Embryonic facial prominence (tissue), 1 donor: ENCODE measurements around the gene DPM2.

Source experiments
- DNase-seq: peaks from one replicate; pipeline ENCODE4 v3.0.0-alpha.2; 2016; ENCODE audit errors: extremely low spot score

DPM2 gene, protein sequence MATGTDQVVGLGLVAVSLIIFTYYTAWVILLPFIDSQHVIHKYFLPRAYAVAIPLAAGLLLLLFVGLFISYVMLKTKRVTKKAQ

DNA sequence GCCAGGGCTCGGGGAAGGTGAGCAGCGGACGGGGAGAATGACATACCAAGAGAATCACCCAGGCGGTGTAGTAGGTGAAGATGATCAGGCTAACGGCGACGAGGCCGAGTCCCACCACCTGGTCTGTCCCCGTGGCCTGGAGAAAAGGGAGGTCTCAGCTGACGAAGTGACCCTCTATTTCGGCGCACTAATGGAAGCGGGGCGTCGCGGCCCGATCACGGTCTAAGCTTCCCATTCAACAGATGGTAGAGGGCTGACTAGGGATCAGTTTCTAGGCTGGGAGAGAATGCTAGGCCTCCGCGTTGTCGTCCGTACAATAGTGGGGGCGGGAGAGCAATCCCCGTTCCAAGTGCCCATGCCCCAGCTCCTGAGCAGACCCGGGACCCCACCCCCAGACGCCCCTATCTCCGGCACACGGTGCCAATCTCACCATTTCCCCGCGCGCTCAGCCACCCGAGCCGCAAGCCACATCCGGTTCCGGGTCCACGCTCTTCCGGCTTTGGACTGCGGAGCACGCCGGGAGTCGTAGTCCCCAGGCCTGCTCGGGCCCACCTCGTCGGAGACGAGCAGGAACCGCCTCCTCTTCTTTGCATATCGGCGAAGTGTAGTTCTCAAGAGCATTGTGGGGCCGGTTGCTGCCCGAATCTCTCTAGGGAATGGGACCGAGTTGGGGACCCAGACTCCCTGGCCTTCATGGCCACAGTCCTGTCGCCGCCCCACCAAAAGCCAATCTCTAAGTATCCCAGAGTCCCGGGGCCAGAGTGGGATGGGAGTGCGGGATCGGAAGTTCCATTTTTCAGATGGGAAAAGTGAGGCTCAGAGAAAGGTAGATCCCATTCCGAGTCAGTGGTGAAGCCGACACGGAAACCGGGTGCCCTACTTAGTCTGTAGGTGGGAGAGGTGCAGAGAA is at the start of gene DPM2:
TSS of gene DPM2 (minus strand) at position 467 of the 910 bp plus-strand sequence. CDS start at position 433, 34 bp downstream.
- peak; percentile 82 for DNase-seq

DNA sequence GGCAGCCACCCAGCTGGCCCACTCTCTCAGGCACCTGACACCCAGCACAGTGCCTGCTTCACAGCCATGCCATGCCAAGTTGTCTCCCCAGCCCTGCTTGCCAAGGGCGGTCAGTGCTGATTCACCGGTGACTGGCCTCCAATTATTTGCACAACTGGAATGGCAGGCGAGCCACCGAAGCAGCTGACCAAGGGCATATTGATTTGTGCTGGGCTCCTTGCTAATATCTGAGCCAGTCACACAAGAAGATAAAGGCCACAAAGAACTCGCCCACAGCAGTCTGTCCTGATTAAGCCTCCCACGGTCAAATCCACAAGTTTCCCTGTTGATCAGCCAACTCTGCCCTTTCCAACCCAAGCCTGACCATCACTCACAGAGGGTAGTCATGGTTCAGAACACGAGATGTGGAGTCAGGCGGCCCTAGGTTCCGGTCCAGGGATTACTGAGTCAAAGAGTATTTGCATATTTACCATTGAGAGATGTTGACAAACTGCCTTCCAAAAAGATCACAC is 49.5 kb upstream of the DPM2 start:
- DNase-seq = no peak

DNA sequence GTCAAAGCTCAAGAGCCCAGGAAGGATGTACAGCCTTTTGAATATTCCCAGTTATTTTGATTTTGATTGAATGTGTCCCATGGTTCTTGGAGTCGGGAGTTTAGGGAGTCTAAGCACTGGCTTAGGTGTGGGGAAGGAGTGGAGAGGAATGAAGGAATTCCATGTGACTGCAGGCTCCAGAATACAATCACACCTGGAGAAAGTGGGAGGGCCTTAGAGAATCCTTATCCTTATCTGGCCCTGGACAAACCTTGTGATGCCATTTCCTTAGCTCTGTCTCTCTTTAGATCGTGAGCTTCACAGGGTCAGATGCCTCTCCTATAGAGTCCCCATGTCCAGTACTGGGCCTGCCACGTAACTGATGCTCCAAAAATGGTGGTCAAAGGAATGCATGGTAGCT is 47.4 kb upstream of the DPM2 start:
- no peak for DNase-seq

DNA sequence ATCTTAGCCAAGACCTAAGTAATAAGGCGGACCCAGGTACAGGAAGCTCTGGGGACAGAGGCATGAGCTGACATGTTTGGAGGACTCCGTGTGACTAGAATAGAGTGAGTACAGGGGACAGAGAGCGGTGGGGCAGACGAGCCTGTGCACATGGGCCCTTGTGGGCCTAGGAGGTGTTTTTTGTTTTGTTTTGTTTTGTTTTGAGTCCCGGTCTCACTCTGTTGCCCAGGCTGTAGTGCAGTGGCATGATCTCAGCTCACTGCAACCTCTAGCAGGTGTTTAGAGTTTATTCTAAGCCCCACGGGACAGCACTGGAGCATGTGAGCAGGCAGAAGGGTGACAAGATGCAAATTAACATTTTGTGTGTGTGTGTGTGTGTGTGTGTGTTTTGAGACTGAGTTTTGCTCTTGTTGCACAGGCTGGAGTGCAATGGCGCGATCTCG is 46.2 kb upstream of the DPM2 start:
- DNase-seq = no peak

DNA sequence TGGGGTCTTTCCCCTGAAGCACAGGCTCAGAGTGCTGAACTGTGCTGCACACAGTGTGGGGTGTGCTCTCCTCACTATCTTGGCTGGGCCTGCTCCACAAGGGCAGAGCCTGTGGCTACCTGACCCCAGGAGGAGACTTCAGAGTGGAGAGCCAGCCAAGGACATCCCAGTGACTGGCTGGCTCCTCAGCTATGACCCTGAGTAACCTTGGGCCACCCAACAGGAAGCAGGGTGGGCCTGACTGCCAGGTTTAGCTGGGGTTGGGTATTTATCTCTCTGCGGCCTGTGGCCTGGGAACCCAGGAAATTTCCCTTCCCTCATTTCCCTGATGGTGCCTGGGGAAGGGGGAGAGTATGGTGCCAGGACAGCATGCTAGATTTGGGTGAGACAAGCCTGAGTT is 45.3 kb upstream of the DPM2 start:
- DNase-seq = no peak

DNA sequence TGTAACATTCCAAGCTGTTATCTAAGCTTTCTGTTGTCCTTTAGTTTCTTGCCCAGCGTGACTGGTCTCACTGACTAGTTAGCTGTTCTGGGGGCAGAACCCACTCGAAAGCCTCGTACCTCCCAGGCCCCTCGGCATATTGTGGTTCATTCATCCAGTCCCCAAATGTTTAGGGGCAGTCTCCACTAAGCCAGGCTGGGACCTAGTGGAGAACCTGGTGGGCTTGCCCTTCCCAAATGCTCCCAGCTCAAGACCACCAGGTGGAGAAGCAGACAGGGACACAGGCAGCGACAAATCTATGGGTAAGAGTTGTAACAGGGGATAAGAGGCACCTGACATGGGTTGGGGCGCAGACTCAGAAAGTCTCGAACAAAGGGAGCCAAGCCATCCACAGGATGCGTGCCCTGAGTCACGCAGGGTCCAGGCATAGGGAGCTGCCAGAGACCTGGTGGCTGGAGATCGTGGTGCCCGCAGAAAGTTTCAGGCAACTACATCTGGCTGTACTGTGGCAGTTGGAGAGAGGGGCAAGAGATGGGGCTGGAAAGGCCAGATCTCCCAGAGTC is 44.0 kb upstream of the DPM2 start:
- no peak for DNase-seq

DNA sequence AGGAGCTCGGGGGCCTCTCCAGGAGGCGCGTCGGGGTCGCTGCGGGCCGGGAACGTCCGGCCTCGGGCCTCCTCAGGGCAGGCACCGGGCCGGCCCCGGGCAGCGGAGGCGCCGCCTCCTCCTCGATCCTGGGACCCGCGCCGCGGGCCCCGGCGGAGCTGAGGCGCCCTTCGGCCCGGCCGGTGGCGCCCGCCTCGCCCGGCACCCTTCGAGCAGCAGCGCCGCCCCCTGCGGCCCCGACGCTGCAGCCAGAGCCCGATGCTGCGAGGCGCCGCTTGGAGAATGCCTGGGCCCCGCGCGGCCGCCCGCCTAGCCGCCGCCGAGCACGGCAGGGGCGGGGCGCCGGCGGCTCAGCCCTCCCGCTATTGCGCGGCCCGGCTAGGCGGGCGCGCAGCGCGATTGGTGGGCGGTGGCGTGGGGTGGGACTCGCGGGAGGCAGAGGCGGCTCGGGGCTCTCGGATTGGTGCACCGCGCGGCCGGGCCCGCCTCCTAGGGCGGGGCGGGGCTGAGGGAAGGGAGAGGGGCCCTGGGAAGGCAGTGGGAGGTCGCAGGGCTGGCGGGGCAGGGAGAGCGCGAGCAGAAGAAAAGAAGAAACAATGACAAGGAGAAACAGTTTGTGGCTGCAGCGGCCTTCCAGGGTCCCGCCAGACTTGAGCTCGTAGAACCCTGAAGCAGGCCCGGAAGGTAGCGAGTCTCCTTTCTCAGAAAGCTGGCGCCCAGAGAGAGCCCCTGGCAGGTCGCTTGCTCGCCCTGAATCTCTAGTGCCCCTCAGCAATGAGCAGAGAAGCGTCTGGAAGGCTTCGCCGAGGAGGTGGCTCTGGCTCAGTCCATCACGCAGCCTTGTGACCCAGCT is 43.3 kb upstream of the DPM2 start, which contains the start of gene EEIG1:
TSS of gene EEIG1 (minus strand) at position 284 of the 853 bp plus-strand sequence. CDS start 852 bp downstream, outside the sequence.
- DNase-seq = peak; percentile 83

DNA sequence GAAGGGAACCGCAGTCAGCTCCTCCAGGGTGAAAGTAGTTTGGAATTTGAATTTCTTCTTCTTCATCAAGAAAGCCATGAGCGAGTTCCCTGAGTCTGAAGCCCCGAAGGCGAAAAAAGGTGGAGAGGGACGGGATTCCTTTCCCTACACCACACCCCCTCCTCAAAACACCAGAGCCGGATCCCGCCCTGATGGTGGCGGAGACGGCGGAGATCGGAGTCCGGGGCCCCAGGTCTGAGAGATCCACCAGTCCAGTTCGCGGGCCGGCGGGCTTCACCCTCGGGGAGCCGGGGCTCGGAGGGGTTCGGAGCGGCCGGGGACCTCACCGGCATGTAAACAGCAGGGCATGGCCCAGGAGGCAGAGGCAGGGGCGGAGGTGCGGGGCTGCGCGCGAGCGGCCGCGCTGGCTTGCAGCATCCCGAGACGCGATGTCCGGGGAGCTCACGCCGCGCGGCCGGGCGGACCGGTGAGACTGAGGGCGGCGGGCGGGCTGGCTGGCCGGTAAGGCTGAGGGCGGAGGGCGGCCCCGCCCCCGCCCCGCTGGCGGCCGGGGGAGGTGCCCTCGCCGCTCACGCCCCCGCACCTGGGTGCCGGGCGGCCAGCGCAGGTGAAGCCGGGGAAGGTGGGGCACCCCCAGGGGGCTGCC is 42.5 kb upstream of the DPM2 start:
- no peak for DNase-seq

DNA sequence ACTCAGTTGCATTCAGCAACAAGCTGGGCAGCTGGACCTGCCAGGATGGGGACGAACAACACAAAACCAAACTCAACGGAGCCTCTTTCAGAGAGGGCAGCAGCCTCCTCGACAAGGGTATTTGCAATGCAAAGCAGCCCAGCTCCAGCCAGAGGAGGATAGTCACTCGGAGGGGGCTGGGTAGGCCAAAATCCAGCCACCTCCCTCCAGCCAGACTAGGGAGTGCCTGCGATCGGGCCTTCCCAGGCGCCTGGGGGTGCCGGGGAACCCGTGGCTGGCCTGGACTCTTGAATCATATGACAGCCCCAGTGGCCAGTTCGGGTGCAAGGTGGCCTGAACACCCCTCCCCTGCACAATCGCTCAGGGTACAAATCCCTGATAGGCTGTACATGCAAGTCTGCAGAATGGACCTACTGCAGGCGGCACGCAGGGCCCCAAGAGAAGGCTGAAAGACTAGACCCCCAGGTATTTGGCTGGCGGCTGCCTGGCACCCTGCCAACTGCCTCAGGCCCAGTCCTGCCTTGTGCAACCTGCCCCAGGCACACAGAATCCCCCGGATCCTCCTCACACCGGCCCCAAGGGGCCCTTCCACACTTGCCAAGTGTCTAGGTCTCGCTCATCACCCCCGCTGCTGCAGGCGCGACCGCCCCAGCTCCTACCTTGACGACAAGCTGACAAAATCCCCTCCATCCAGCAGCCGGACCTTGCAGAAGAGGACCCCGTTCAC is 41.8 kb upstream of the DPM2 start:
- DNase-seq = no peak

DNA sequence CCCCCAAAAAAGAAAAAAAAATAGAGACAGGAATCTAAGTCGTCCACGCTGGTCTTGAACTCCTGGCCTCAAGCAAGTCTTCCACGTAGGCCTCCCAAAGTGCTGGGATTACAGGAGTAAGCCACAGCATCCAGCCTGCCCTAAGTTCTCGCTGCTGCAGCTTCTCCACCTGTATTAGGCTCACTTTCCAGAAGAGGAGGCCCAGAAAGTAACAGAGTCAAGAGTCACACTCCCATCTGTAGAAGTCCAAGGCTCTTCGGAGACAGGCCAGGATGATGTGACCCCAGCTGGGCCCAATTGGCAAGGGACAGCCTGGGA is 41.3 kb upstream of the DPM2 start:
- DNase-seq = no peak

DNA sequence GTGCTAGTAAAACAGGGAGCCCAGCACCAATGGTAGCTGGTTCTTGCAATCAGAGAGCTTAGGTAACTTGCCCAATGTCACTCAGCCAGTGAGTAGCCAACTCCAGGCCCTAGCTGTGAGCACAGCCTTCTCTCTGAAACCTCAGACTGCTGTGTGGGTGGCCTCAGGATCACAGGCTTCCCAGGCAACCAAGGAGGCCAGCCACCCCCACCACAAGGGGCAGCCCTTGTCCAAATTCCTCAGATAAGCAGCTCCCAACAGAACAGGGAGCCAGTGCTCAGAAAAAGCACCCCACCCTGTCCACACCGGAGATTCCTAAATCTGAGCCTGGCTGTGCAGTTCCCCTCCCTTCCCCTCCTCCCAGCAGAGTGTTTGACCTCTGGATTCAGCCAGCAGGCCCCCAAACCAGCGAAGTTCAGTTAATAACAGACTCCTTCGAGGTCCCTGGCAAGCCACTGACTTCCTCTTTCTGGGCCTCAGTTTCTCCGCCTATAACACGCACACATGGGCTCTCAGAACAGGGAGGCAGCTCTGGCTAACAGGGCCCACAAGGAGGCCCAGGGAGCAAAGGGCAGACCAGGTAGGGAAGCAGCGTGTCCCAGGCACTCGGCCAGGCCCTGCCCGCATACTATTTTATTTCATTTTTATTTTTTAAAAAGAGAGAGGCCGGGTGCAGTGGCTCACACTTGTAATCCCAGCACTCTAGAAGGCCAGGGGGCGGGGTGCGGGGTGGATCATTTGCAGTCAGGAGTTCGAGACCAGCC is 40.4 kb upstream of the DPM2 start:
- DNase-seq = no peak

DNA sequence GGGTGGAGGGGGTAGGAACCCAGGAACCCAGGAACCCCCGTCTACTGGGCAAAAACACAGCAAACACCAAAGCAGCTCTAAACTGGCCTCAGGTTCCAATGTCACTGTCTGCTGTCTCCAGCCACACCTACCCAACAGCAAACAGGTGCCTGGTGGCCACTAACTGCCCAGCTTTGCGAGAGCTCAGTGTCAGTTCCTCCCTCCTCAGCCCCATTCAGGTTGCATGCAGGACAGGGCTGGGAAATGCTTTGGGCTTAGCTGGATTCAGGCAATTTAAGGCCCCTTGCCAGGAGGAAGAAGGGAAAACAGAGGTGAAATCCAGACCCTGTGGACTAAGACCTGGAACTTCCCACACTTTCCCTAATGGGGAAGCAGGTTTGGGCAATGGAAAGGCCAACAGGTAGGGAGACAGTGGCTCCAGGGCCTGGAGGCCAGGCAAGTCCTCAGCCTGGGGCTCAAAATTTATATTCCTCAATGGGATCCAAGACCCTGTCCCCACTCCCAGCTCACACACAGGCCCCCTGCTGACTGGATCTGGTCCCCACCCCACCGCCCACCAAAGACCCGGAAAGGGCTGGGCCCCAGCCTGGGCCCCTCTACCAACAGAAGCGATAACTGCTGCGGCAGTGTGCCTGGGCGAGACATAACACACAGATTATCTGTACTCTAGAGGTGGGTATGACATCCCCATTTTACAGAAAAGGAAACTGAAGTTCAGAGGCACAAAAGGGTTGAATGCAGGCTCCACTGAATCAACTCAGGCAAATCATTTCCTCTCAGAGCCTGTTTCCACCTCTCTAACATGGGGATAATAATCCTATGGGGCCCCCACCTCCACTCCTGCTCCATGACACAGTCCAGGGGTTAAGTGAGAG is 39.6 kb upstream of the DPM2 start:
- no peak for DNase-seq

DNA sequence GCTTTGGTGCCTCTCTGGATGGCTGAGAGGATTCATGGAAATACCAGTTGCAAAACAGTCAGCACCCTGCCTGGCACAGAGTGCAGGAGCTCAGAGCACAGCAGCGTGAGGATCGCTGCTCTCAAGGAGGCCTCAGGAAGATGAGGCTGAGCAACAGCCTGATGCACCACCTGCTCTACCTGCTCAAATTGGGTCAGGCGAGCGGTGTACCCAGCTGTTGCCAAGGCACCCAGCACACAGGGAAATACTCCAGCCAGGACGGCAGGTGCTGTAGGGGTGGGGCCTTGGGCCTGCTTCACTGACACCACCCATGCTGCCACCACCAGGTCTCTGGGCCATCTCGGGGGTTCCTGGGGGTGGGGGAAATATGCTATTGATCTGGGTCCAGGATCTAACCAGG is 38.8 kb upstream of the DPM2 start:
- DNase-seq = no peak

DNA sequence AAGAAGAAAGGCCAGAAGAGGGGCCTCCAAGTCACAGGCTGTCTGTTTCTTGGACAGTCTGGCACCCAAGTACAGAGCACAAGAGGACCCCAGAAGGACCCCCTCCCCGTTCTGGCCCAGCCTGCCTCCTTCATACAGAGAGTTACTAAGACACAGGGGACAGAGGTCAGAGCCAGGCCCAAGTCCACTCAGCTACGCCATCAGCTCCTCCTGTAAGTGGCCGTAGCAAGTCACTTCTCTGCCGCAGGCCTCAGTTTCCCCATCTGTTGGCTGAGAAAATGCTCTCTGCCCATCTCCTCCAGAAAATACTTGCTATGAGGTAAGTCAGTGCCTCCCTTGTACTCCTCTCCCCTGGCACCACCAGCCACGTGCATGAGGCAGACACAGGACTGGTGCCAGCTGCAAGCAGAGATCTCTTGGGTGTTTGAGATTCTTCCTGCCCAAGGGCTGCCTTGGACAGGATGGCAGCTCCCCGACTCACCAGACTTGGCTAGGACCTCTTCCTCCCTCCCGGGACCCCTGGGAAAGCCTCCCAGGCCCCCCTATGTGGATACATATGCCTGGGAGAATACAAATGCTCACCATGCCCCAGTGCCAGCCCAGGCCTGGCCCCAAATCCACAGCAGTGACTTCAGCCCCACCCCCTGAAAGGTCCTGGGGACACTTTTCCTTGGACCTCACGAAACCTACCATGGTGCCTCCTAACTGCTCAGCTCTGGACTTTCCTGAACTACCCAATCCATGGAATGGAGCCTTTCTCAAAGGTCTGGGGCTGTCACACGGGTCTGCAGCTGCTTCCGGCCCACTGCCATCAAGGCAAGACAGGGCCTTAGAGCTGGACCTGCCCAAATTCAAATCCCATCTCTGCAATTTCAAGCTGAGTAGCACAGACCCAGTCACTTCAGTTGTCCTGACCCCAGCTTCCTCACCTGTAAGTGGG is 38.0 kb upstream of the DPM2 start:
- peak; percentile 5 for DNase-seq

DNA sequence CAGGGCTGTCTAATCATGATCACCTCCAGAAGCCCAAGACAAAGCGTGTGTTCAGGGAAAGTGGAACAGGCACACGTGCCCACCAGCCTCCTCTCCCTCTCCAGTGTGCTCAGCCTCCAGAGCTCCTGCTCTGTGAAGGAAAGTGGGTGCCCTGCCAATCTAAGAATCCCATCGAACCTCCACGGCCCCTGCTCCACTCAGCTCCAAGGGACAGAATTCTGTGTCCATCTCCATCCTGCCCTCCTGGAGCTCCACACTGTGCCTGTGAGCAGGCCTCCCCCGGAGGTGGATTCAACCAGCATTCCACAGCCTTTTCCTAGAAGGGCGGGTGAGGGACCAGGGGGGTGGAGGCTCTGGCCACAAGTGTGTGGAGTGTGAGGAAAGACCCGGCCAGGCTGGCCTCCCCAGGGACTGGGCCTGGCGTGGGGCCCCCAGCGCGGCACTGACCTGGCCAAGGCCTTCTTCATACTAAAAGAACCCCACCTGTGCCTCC is 37.2 kb upstream of the DPM2 start:
- no peak for DNase-seq

DNA sequence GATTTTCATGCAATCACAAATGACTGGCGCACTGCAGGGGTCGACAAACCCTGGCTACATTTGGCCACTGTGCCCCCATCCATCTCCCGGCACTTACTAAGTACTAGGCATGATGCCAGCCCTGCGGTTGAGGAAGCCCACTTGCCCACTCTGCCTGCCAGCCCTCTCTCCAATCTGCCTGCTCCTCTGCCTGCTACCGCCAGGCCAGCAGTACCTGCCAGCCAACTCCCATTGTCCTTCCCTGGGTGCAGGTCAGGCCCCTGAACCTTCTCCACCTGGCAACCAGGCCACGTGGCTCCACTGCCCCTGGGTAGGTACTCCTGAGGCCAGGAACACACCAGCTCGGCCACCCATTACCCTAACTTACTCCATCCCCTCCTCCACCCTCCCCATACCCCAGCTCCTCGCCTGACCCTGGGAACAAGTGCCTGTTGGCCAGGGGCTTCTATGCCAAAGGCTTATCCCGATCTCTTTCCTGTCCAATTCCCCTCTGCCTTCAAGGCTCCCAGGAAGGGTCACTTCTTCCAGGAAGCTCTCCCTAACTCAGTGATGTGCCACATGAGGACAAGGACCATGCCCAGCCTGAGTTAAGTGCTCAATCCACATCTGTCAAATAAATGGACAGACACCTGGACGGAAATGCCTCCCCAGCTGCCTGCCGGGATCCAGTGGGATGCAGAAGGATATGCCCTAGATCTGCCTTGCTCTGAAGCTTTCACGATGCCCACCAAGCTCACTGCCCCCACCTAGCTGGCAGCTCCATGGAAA is 36.5 kb upstream of the DPM2 start:
- DNase-seq = no peak
